ENCODE measurements around the gene MYO1H.

Gene MYO1H

DNA sequence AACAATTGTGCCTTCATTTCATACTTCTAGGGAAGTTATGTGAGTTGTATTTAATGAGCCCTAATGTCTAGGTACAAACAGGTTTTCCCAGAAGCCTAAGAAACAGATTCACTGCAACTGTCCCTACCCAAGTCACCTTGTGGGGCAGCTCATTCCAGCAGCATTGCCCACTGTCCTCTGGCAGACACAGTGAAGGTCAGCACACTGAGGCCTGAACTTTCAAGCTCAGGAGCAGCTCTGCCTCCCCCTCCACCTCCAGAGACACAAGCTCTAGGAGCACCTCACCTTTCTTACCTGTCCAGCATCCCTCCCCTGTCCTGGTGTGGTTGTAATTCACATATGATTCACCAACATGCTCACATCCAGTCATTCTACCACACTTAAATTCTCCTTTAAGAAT is 145.4 kb downstream of the MYO1H start:
- DNase-seq (ENCODE audit: low read depth), result no peak

- DNase-seq (ENCODE audit: low read depth), result no peak
Observed at GRCh38 chr12:109493938-109494337, 146.2 kb downstream of the MYO1H start.

DNA sequence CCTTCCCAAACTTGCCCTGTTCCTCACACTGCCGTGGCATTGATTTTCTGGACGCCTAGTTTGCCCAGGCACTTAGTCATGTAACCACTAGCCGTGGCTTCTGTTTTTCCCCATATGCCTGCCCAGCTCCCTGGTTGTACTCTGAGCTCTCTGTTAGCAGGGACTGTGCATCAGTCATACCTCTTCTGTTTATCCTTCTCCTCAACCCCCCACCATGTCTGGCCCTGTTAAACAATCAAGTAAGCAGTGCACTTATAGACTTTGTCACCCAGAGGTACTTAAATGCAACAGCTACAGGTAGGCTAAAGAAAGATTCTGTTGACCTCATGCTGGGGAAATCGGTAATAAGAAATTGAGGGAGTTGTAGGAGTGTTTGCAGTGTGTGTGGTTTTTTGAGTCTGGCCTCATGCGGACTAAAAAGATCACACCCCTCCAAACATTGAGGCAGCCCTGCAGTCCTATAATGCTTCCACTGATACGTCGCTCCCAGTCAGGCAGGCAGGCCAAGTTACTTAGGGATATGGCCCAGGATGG is 146.7 kb downstream of the MYO1H start:
- DNase-seq (ENCODE audit: low read depth), result no peak

DNA sequence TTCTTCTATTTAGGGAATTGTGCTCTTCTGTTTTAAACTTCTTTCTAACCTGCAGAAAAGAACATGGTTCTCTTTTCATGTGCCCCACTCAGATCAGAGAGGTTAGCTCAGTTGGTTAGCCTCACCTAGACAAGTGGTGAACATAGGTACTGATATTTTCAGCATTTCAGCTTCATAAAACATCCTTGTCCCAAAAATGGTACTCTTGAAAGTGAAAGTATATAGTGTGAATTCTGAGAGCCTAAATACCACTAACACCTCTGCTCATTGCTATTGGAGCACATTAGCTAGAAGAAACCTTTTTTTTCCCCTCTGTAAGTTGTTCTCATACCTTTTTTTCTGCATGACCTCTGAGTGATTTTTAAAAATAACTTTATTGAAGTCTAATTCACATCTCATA is 147.3 kb downstream of the MYO1H start:
- DNase-seq (ENCODE audit: low read depth), result no peak

DNA sequence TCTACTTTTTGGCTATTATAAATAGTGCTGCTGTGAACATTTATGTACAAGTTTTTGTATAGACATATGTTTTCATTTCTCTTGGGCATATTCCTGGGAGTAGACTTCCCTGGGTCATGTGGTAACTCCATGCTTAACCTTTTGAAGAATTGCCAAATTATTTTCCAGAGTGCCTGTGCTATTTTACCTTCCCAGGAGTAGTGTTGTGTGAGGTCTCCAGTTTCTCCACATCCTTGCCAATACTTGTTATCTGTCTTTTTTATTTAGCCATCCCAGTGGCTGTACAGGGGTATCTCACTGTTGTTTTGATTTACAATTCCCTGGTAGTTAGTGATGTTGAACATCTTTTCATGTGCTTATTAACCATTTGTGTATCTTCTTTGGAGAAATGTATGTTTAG is 148.6 kb downstream of the MYO1H start:
- DNase-seq (ENCODE audit: low read depth), result no peak

DNA sequence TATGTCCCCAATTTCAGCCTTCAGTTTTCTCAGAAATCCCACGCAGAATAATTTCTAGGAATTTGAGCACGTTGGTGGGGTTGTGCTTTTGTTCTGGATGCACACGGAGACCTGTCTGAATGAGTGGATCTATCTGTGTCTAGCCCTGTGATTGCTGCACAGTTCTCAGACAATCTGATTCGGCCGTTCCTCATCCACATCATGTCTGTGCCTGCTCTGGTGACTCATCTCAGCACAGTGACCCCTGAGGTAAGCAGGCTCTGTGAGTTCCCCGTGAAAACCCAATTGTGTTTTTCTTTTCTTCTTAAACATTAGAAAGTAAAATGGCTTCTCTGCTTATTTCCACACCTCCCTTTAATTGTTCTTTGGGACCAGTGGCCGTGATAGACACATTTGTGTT is 150.0 kb downstream of the MYO1H start:
- no peak for DNase-seq (ENCODE audit: low read depth)

Data from HS-27A (cell line).